HepG2 (cell line): ENCODE results near the gene NKD1. TPM values are rescaled to one million over a fixed set of nuclear protein-coding genes. Genes with fewer than 3 reads are reported as not detected.
A peak's percentile ranks its signal among the peaks of the same experiment; 100 is the strongest.

Source experiments
- AGO1 ChIP-seq: fragments of 200-400 bp; formaldehyde crosslinking; IDR thresholded peaks from 2 replicates; pipeline ENCODE4 v1.6.1; 2017; ENCODE audit warnings: mild to moderate bottlenecking, low read depth, low read length, moderate library complexity; ENCODE audit not compliant: poor library complexity, severe bottlenecking
- BCL6 ChIP-seq: IDR thresholded peaks from 2 replicates; pipeline ENCODE4 v1.6.1; 2016; ENCODE audit warnings: missing genetic modification reagents, missing compliant biosample characterization
- CCAR2 ChIP-seq: fragments of 200-400 bp; formaldehyde crosslinking; optimal IDR thresholded peaks from 2 replicates; pipeline ENCODE3; 2018; ENCODE audit warnings: low read depth, mild to moderate bottlenecking, low read length, moderate library complexity
- GLI4 ChIP-seq: sonication (generic); formaldehyde crosslinking; IDR thresholded peaks from 2 replicates; pipeline ENCODE4 v1.5.1; 2020; ENCODE audit warnings: missing genetic modification reagents, mild to moderate bottlenecking, moderate library complexity, borderline replicate concordance
- MTA3 ChIP-seq: sonication (generic); formaldehyde crosslinking; IDR thresholded peaks from 2 replicates; pipeline ENCODE4 v1.4.0; 2020; ENCODE audit warnings: missing genetic modification reagents
- SNAI1 ChIP-seq: sonication (generic); formaldehyde crosslinking; IDR thresholded peaks from 2 replicates; pipeline ENCODE4 v1.5.0; 2020; ENCODE audit warnings: mild to moderate bottlenecking, missing genetic modification reagents, borderline replicate concordance
- SPEN ChIP-seq: sonication (generic); formaldehyde crosslinking; IDR thresholded peaks from 2 replicates; pipeline ENCODE4 v1.5.1; 2020; ENCODE audit warnings: low read depth, mild to moderate bottlenecking, missing genetic modification reagents
- ZFP82 ChIP-seq: sonication (generic); formaldehyde crosslinking; IDR thresholded peaks from 2 replicates; pipeline ENCODE4 v1.5.1; 2020; ENCODE audit warnings: mild to moderate bottlenecking, missing genetic modification reagents, borderline replicate concordance
- ZNF530 ChIP-seq: sonication (generic); formaldehyde crosslinking; IDR thresholded peaks from 2 replicates; pipeline ENCODE4 v1.5.0; 2020; ENCODE audit warnings: low read depth, mild to moderate bottlenecking, missing genetic modification reagents
- ZNF850 ChIP-seq: sonication (generic); formaldehyde crosslinking; conservative IDR thresholded peaks from 2 replicates; pipeline ENCODE4 v1.9.0; 2021; ENCODE audit warnings: mild to moderate bottlenecking, missing genetic modification reagents
- polyA plus RNA-seq, 8 experiments: library from polyadenylated mRNA; depleted of rRNA in 3 of 8; stranded (reverse) in 7 of 8; unstranded in 1 of 8; fragments of >200 nt; fragmentation: Illumina TruSeq in 4 of 8; extraction: Trizol in 4 of 8; gene quantifications; 2 replicates each; pipeline versions ENCODE4 v1.2.1 to v1.2.3, GENCODE V29; 2011 to 2016; ENCODE audit warnings: low read depth in 4 of 8, missing spikeins in 1 of 8, mixed read lengths in 1 of 8; ENCODE audit not compliant: insufficient read depth in 1 of 8
- total RNA-seq, 5 experiments: library from RNA; depleted of rRNA; stranded (reverse); fragments of >200 nt; fragmentation: Illumina TruSeq; extraction: Trizol; gene quantifications; 2 replicates each; pipeline ENCODE4 v1.2.3, GENCODE V29; 2016; ENCODE audit warnings: low read depth in 1 of 5
- TF ChIP-seq, protein P1 (sequence below): sonication (generic); formaldehyde crosslinking; IDR thresholded peaks from 2 replicates; pipeline ENCODE4 v1.5.0; 2020; ENCODE audit warnings: missing genetic modification reagents
- TF ChIP-seq, protein P2 (sequence below): sonication (generic); IDR thresholded peaks from 2 replicates; pipeline ENCODE4 v1.6.1; 2016; ENCODE audit warnings: low read depth, borderline replicate concordance
- TF ChIP-seq, protein P3 (sequence below): sonication (generic); formaldehyde crosslinking; IDR thresholded peaks from 2 replicates; pipeline ENCODE4 v1.9.0; 2021; ENCODE audit warnings: missing genetic modification reagents, mild to moderate bottlenecking, borderline replicate concordance
- TF ChIP-seq, protein P4 (sequence below), 2 experiments: sonication (generic) in 1 of 2; formaldehyde crosslinking in 1 of 2; IDR thresholded peaks; 2 replicates each; pipeline versions ENCODE4 v1.4.0 to v1.6.1; 2018 to 2020; ENCODE audit warnings: missing genetic modification reagents in 2 of 2, borderline replicate concordance in 1 of 2, low read depth in 1 of 2, mild to moderate bottlenecking in 1 of 2, missing biosample characterization in 1 of 2
- TF ChIP-seq, protein P5 (sequence below): sonication (generic); formaldehyde crosslinking; IDR thresholded peaks from 2 replicates; pipeline ENCODE4 v1.4.0; 2020; ENCODE audit warnings: mild to moderate bottlenecking, missing genetic modification reagents
- TF ChIP-seq, protein P6 (sequence below): sonication (generic); formaldehyde crosslinking; IDR thresholded peaks from 2 replicates; pipeline ENCODE4 v1.5.0; 2020; ENCODE audit warnings: missing genetic modification reagents, mild to moderate bottlenecking, borderline replicate concordance

Gene NKD1
- total and polyA plus RNA-seq, 2 of the 13 experiments (the other 11 are each of a cell fraction or from before 2014, with no cell fraction given) = 70.4 to 121 TPM

DNA sequence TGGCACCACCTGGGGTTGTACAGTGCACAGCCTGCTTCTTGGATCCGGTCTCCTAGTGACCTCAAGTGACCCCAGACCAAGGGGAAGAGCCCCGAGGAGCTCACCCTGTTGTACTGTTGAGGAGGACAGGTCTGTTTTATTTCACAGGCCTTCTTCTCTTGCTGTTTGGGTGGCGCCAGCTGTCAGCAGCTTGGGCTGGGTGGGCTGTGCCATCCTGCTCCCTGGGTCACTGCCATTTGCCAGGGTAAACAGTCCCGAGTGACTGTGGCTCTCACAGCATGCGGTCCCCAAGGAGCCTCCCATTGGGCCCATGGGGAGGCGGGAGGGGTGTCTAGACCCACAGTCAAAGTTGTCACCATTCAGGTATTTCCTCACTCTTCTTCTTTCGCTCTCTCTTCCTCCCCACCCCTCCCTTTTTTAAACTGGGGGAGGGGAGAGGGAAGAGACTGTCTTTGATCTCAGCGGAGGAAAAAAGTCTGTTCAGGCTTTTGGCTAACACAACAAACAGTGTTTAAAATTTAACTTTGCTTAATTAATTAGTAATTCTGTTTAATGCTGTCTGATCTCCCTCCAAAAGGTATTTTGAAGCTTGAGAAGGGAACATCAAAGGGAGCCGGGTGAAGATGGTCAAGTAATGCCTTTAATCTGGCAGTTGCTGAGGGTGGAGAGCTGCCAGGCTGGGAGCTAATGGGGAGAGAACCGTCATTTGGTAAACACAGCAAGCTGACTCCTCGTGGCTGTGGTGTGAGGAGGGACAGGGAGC is 68.9 kb downstream of the NKD1 start (continued):
- TF ChIP-seq, protein P1, sequence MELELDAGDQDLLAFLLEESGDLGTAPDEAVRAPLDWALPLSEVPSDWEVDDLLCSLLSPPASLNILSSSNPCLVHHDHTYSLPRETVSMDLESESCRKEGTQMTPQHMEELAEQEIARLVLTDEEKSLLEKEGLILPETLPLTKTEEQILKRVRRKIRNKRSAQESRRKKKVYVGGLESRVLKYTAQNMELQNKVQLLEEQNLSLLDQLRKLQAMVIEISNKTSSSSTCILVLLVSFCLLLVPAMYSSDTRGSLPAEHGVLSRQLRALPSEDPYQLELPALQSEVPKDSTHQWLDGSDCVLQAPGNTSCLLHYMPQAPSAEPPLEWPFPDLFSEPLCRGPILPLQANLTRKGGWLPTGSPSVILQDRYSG (CRISPR knock-in tag) = no peak
- TF ChIP-seq, protein P2, sequence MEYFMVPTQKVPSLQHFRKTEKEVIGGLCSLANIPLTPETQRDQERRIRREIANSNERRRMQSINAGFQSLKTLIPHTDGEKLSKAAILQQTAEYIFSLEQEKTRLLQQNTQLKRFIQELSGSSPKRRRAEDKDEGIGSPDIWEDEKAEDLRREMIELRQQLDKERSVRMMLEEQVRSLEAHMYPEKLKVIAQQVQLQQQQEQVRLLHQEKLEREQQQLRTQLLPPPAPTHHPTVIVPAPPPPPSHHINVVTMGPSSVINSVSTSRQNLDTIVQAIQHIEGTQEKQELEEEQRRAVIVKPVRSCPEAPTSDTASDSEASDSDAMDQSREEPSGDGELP = peak; percentile 37; the same call in 1 of the 2 replicates
- TF ChIP-seq ZNF850 (CRISPR knock-in tag) = no peak
- TF ChIP-seq MTA3 (CRISPR knock-in tag) = no peak
- no peak for TF ChIP-seq CCAR2
- no peak for TF ChIP-seq SNAI1 (CRISPR knock-in tag)
- TF ChIP-seq SPEN (CRISPR knock-in tag) = 0 out of 2 replicates have a peak, but pooled peaks have one; percentile 33
- TF ChIP-seq, protein P3, sequence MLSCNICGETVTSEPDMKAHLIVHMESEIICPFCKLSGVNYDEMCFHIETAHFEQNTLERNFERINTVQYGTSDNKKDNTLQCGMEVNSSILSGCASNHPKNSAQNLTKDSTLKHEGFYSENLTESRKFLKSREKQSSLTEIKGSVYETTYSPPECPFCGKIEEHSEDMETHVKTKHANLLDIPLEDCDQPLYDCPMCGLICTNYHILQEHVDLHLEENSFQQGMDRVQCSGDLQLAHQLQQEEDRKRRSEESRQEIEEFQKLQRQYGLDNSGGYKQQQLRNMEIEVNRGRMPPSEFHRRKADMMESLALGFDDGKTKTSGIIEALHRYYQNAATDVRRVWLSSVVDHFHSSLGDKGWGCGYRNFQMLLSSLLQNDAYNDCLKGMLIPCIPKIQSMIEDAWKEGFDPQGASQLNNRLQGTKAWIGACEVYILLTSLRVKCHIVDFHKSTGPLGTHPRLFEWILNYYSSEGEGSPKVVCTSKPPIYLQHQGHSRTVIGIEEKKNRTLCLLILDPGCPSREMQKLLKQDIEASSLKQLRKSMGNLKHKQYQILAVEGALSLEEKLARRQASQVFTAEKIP (CRISPR knock-in tag) = no peak
- TF ChIP-seq GLI4 (CRISPR knock-in tag) = no peak
- TF ChIP-seq, protein P4, sequence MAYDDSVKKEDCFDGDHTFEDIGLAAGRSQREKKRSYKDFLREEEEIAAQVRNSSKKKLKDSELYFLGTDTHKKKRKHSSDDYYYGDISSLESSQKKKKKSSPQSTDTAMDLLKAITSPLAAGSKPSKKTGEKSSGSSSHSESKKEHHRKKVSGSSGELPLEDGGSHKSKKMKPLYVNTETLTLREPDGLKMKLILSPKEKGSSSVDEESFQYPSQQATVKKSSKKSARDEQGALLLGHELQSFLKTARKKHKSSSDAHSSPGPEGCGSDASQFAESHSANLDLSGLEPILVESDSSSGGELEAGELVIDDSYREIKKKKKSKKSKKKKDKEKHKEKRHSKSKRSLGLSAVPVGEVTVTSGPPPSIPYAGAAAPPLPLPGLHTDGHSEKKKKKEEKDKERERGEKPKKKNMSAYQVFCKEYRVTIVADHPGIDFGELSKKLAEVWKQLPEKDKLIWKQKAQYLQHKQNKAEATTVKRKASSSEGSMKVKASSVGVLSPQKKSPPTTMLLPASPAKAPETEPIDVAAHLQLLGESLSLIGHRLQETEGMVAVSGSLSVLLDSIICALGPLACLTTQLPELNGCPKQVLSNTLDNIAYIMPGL (CRISPR knock-in tag; IDR thresholded peaks at IDR 0.05; ENCODE audit: borderline replicate concordance in 1 of 2, low read depth in 1 of 2) = no peak
- no peak for TF ChIP-seq AGO1
- TF ChIP-seq, protein P5, sequence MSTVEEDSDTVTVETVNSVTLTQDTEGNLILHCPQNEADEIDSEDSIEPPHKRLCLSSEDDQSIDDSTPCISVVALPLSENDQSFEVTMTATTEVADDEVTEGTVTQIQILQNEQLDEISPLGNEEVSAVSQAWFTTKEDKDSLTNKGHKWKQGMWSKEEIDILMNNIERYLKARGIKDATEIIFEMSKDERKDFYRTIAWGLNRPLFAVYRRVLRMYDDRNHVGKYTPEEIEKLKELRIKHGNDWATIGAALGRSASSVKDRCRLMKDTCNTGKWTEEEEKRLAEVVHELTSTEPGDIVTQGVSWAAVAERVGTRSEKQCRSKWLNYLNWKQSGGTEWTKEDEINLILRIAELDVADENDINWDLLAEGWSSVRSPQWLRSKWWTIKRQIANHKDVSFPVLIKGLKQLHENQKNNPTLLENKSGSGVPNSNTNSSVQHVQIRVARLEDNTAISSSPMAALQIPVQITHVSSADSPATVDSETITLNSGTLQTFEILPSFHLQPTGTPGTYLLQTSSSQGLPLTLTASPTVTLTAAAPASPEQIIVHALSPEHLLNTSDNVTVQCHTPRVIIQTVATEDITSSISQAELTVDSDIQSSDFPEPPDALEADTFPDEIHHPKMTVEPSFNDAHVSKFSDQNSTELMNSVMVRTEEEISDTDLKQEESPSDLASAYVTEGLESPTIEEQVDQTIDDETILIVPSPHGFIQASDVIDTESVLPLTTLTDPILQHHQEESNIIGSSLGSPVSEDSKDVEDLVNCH = no peak
- TF ChIP-seq ZNF530 (CRISPR knock-in tag) = no peak
- no peak for TF ChIP-seq ZFP82 (CRISPR knock-in tag)
- TF ChIP-seq BCL6 = peak; percentile 43; the same call in 1 of the 2 replicates
- TF ChIP-seq, protein P6, sequence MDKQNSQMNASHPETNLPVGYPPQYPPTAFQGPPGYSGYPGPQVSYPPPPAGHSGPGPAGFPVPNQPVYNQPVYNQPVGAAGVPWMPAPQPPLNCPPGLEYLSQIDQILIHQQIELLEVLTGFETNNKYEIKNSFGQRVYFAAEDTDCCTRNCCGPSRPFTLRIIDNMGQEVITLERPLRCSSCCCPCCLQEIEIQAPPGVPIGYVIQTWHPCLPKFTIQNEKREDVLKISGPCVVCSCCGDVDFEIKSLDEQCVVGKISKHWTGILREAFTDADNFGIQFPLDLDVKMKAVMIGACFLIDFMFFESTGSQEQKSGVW (CRISPR knock-in tag) = no peak
